Measurements from ENCODE around the gene ZYG11B.
"Not testable (repeated sequence)": the region's sequence is repeated elsewhere in the genome, so short reads cannot be mapped to it uniquely, and the experiment has no call there.

Gene ZYG11B

DNA sequence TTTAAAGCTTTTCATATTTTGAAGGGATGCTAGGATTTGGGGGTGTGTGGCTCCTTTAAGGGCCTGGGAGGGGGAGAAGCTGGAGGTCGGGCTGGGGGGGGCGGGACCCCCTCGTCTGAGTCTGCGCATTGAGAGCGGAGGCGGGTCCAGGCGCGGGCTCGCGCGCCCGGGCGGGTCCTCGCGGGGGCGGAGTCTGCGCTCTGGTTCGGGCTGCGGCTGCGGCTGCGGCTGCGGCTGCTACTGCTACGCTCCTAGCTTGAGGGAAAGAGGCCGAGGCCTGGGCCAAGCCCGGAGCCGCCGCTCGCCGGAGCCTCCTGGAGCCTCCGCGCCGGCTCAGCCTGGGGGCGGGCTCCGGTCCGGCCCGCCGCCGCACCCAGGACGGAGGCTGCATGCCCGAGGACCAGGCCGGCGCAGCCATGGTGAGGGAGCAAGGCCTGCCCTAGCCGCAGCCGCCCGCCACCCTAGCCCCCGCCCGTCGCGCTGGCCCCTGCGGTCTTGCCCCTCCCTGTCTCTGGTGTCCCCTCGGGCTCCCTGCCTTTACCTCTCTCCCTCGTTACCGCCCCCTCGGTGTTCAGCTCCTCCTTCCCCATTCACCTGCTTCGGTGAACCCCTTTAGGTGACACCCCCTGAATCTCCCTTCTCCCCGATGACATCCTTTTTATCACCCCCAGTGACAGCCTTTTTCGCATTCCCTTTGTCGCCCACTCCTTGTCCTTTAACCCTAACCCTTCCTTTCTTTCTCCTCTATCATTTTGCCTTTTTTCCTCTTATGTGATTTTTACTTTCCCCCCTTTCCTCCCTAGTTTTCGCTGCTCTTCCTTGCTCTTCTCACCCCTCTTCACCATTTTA lies at the start of gene ZYG11B:
TSS of gene ZYG11B (plus strand) at position 189 of the 849 bp plus-strand sequence. CDS start at position 390, 201 bp downstream.
- DNase-seq, result peak; percentile 77

DNA sequence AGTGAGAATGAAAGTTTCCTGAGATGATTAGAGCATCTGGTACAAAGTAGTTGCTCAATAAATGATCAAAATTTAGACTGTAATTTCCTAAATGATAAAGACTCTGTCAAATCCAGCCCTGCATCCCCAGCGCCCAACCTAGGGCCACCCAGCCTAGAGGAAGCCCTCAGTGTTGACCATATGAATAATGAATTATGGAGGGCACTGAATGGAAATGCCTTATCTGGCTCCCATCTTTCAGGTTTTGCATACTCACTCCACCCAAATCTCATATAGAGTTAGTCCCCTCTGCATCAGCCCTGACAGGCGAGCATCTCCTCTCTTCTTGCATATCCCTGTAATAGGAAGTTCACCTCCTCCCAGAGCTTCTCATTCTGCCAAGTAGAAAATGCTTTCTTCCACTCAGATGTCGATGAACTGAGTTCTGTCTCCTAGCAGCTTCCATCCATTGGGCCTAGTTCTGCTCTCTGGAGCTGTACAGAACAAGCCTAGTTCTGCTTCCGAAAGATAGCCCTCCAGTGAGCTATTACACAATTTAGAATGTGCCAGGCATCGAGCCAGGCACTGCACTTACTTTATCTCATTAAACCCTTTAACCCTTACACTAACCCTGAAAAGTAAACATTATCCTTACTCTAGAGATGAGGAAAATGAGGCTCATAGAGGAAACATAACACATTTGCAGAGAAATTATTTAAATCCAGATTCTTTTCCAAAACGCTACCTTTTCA lies 49.0 kb upstream of the ZYG11B start:
- no peak for DNase-seq

DNA sequence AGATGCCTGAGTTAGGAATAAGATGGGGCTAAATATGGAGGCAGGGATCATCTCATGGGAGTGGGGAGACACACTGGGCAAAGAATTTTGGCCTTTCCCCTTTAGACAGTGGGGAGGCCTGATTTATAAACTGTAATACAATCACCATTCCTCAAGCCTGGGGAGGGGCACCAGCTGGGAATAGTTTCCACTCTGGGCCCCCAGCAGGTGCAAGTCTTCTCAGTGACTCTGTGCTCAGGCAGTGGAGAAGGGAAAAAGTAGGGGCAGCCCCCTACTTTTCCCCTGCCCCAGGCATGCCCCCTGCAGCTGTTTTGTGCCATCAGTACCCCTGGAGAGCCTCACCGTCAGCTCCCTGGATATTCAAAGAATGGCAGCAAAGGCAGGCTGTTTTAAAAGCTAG lies 47.2 kb upstream of the ZYG11B start:
- no peak for DNase-seq

DNA sequence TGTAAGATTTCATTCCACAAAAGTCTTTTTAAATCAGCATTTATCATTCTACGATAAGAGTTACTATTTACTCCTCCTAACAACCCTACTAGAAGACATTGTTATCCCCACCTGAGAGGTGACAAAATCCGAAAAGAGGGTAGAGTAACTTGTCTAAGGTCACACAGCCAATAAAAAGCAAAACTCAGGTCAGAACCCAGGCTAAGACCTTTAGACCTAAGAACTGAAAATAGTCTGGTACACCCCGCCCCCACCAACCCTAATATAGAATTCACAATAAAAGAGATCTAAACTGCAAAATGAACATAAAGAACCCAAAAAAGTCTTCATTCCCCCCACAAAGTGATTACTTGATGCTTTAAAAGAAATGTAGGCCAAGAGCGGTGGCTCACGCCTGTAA lies 46.8 kb upstream of the ZYG11B start:
- no peak for DNase-seq

DNA sequence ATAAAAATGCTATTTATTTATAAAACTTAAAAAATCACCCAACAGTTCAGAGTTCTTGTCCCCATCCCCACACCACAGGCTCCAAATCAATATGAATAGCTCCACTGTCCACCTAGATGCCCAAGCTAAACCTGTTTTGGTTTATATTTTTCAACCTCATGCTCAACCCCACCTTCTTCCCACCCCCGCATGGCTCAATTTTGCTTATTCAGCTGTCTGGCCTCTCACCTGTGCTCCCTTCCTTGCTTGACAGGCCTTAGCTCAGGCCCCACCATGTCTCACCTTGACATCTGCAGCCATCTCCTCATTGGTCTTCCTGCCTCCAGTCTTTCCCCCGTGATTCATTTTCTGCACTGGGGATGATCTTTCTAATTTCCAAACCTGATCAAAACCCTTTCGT lies 45.9 kb upstream of the ZYG11B start:
- no peak for DNase-seq

DNA sequence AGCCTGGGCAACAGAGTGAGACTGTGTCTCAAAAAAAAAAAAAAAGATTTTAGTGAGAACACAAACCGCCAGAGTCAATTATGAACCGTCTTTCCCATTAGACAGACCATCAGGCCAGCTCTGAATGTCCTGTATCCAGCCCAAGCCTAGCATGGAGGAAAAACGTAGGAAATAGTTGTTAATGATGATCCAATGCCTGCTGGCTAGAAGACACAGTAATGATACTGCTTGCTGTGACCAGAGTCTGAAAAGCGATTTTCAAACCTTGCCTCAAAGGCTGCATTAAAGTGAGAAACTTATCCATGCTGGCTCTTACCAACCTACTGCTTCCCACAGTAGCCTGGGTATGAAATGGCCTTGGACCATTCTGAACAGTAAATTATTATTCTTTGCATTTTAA lies 45.1 kb upstream of the ZYG11B start:
- DNase-seq, result no peak

DNA sequence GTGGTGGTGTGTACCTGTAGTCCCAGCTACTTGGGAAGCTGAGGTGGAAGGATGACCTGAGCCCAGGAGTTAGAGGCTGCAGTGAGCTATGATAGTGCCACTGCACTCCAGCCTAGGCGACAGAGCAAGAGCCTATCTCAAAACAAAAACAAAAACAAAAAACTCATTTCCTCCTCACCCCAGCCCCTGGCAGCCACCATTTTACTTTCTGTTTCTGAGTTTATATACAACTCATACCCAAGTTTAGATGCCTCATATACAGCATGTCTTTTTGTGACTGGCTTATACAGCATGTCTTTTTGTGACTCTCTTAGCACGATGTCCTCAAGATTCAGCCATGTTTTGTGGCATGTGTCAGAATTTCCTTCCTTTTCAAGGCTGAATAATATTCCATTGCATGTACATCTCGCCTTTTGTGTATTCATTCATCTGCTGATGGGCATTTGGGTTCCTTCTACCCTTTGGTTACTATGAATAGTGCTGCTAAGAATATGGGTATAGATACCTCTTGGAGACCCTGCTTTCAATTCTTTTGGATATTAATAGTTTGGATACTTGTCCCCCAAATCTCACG lies 42.8 kb upstream of the ZYG11B start:
- DNase-seq, result no peak

DNA sequence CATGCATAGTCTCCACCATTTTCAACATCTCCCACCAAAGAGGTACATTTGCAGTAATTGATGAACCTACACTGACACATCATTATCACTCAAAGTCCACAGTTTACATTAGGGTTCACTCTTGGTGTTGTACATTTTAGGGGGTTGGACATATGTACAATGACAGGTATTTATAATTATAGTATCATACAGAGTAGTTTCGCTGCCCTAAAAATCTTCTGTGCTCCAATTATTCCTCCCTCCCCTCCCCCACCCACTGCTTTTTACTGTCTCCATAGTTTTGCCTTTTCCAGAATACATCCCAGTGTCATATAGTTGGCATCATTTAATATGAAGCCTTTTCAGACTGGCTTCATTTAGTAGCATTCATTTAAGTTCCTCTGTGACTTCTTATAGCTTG lies 41.7 kb upstream of the ZYG11B start:
- DNase-seq, result no peak

DNA sequence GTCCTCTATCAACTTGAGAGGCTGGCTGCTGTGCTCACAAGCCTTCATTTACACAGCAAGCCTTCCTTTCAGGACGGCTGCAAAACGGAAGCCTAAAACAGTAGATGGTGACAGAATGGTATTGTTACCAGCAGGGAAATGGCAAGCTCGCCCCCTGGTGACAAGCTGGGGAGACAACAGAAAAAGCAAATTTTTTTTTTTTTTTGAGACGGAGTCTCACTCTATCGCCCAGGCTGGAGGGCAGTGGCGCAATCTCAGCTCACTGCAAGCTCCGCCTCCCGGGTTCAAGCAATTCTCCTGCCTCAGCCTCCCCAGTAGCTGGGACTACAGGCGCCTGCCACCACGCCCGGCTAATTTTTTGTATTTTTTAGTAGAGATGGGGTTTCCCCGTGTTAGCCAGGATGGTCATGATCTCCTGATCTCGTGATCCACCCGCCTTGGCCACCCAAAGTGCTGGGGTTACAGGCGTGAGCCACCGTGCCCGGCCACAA lies 39.9 kb upstream of the ZYG11B start:
- DNase-seq, result peak; percentile 49

DNA sequence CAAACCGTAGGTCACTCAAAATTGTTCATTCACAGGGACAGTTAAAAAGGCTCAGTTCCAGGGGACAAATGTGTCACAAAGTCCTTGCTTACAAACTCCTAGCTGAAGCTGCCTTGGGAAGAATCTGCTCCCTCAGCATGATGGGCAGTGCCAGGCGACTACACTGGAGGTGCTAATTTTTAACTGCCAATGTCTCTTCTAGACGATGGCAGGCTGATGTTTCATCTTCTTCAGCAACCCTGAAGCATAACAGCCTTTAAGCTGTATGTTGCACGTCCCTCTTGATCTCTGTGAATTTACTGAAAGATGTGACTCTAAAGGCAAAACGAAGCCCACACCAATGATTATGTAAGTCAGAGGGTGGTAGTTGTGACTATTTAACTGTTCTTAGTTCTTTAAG lies 39.4 kb upstream of the ZYG11B start:
- no peak for DNase-seq

DNA sequence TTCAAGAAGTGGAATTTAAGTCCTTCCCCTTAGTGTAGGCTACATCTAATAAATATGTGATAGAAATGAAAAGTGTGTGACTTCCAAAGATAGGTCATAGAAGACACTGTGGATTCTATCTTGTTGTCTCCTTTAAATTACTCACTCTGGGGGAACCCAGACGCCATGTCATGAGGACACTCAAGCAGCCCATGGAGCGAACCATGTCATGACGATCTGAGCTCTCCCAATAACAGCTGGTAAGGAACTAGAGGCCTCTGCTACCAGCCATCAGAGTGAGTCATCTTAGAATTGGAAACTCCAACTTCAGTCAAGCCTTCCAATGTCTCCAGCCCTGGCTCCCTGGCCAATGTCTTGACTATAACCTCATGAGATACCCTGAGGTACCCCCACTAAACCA lies 34.4 kb upstream of the ZYG11B start:
- DNase-seq, result no peak

DNA sequence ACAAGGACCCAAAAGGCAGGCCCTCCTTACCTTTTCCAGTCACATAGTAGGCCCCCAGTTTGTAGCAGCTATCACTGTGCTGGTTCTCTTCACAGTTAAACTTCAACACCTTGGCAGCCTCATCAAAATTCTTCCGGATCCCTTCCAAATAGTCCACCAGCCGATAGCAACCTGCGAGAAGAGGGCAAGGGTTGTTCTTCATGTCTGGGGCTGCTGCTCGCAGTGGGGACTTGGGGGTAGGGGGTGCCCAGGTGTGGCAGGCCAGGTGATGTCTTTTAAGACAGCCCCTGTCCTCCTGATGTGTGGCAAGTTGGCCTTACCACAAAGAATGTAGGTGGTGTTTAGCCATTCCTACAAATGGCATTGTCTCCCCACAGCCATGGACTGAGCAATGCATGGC lies 33.6 kb upstream of the ZYG11B start:
- DNase-seq, result no peak

DNA sequence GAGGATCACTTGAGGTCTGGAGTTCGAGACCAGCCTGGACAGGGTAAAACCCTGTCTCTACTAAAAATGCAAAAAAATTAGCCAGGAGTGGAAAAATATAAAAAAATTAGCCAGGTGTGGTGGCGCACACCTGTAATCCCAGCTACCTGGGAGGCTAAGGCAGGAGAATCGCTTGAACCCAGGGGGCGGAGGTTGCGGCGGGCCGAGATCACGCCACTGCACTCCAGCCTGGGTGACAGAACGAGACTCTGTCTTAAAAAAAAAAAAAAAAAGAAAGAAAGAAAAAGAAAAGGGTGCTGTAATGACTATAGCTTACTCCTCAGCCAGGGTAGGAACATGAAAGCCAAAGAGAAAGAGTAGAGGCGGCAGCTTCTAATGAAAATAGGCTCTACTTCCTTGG lies 32.9 kb upstream of the ZYG11B start:
- not testable (repeated sequence) for DNase-seq

DNA sequence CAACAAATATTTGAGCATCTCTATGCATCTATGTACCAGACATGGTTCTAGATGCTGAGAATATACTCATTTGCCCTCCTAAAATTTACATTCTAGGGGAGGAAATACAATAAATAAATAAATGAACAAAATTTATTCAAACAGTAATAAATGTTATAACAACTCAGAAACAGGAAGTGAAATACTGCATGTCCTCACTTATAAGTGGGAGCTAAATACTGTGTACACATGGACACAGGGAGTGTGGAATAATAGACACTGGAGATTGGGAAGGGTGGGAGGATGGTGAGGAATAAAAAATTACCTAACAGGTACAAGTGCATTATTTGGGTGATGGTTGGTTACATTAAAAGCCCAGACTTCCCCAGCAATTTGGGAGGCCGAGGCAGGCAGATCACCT lies 32.4 kb upstream of the ZYG11B start:
- DNase-seq, result no peak

DNA sequence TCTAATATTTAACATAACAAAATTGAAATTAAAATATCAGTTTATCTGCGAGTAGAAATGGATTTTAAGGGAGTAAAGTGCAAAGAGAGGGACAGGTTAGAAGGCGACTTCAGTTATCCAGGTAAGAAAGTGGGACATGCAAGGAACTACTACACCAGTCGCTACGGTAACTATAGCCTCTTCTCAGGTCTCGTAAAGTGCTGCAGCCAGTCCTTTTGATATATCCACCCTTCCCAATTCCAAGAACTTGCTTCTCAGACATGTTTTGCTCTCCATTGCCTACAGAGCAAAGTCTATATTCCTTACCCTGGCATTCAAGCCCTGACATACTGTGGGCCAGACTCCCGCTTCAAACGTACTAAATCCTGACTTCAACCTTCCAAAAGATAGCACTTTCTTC lies 30.6 kb upstream of the ZYG11B start:
- DNase-seq, result no peak

DNA sequence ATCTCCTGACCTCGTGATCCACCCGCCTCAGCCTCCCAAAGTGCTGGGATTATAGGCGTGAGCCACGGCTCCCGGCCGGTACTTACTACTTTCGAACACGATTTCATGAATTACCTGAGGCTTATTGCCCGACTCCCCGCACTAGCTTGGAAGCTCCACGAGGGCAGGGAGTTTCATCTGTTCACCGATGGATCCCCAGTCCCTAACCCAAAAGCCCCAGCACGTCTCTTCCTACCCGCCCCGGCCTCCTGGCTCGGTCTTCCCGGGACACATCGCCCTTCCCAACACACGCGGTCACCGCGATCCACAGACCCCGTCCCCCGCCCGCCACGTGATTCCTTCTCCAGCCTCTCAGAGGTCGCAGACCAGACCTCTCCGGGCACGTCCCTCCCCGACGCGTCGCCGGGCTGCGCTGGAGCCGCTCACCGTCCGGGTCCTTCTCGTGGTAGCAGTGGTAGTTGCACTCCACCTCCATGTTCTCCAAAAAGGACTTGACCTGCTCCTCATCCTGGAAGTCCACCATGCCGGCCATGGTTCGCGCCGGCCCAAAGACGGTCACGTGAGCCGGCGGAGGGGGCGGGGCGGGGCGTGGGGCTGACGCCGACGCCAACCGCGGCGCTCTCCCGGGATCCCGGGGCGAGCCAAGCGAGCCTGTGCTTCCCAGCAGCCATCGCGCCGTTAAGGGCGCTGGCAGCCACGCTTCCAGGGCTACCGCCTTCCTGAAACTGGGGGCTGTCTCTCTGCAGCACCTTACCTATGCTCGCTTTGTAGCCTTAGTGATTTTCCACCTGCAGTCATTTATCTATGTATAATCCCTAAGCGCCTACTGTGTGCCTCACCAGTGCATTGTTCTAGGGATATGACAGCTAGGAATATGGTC lies 28.2 kb upstream of the ZYG11B start, which contains the start of gene COA7:
TSS of gene COA7 (minus strand) at position 553 of the 880 bp plus-strand sequence. CDS start at position 532, 21 bp downstream.
- peak; percentile 91 for DNase-seq

DNA sequence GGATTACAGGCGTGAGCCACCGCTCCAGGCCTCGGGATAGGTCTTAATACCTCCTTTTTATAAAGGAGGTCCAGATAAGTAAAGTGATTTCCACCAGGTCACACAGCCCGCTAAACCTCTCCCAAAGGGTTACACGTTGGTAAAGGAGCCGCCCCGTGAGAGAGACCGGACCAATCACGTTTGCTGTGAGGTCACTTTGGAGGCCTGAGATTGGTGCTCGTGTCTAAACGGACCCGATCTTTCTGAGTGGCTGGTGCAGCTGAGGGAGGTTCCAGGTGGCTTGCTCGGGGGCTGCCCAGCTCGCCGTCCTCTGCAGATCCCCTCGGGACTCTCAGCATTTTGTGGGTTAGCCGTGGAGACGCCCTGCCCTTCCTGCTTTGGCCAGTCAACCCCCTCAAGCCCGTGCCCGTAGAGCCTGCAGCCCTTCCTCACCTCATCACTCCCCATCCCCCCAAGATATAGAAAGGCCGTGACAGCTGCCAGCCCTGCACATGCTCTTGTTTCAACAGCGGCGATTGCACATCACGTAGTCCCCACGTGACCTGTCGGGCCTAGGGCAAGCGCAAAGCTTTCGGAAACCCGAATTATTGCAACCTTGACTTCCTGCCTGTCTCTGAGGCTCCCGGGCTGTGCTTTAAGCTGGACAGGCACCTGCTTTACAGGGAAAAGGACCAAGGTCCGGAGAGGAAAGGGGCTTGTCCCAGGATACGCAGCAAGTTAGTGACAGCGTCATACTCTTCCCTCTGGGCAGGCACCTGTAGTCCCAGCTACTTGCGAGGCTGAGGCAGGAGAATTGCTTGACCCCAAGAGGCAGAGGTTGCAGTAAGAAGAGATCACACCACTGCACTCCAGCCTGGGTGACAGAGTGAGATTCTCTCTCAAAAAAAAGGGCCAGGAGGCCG lies 23.1 kb upstream of the ZYG11B start:
- peak; percentile 59 for DNase-seq

DNA sequence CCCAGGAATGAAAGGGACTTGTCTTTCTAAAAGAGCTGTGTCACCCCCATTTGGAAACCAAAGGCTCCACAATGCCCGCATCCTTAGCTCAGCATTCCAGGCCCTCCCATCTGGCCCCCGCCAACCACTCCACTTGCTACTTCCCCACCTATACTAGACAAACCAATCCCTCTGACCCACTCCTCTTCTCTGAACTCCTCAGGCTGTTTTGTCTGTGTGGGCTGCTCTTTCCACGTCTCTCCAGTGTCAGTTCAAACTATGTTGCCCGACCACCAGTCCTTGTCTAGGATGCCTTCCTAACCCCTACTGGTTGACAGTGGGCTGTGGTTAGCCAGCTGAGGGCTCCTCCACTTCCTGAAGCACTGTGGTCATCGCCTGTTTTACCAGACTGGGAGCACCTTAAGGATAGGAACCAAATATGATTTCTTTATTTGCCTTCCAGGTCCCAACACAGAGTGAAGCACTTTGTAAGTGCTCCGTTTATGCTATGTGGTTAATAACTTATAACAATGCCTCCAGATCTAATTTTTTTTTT lies 20.1 kb upstream of the ZYG11B start:
- no peak for DNase-seq

DNA sequence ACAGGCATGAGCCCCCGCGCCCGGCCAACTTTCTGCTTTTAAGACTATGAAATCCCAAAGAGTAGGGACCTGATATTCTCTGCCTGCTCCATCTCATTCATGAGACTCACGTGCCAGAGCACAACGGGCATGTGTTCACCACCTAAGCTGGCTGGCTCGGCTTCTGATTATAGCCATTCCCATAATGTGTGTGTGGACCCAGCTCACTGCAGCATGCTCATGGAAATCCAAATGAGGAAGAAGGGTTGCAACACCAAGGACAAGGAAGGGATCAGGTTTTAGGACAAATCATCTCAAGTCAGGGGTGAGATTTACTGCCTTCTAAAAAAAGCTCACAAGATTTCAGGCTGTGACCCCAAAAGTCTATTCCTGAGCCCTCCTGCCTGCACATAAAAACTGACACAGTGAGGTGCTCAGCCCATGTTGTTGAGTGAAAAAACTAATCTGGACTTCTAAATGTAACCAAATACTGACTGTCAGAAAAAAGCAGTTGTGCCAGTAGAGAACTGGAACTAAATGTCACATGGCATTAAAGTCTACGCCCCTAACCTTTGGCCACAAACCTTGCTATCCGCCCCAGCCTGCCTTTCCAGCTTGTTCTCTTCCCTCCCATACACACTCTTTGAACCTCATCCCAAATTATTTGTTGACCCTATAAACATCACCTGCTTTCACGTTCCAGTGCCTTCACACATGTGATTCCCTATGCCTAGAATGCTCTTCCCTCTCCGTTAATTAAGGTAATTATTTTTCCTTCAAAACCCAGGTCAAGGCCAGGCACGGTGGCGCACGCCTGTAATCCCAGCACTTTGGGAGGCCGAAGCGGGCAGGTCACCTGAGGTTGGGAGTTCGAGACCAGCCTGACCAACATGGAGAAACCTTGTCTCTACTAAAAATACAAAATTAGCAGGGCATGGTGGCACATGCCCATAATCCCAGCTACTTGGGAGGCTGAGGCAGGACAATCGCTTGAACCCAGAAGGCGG lies 19.0 kb upstream of the ZYG11B start:
- no peak for DNase-seq

Data from NCI-H2171 (cell line).